Mucosa of descending colon (tissue), 3 donors: ENCODE results near the gene AMPD3. TPM values are rescaled to one million over a fixed set of nuclear protein-coding genes. Genes with fewer than 3 reads are reported as not detected.

Experiments used
- ATAC-seq: fragments of 200-7000 bp; cut with Tn5 transposase; one replicate; pipeline ENCODE4 v1.9.1; 2020; ENCODE audit warnings: mild to moderate bottlenecking, moderate library complexity
- DNase-seq, 3 donors: peaks; one replicate each; pipeline ENCODE4 v3.0.0-alpha.2; 2020
- H3K36me3 ChIP-seq: fragments of 200-600 bp; one replicate; pipeline ENCODE4 v1.8.0; 2021; ENCODE audit warnings: low read depth, mild to moderate bottlenecking
- H3K4me1 ChIP-seq: fragments of 200-600 bp; one replicate; pipeline ENCODE4 v1.8.0; 2021; ENCODE audit warnings: low read depth, mild to moderate bottlenecking
- H3K4me3 ChIP-seq: fragments of 200-600 bp; one replicate; pipeline ENCODE4 v1.8.0; 2021; ENCODE audit warnings: mild to moderate bottlenecking
- H3K9me3 ChIP-seq: fragments of 200-600 bp; one replicate; pipeline ENCODE4 v1.8.0; 2021; ENCODE audit warnings: mild to moderate bottlenecking
- intact Hi-C, 2 donors: fragments of 100-400 bp; cut with DNase I in 1 of 2; cut with micrococcal nuclease in 1 of 2; formaldehyde crosslinking; loops; one replicate each; pipeline versions ENCODE4 v1.11.0 to v1.11.1; 2022; cut with DNase I, micrococcal nuclease
- total RNA-seq, 3 donors: library from RNA; stranded (reverse); fragmentation: NEBNext Ultra II Directional in 2 of 3; extraction: Animal tissue kit (Norgen Biotek cat#: 25700) in 2 of 3; gene quantifications; one replicate each; pipeline versions ENCODE4 v1.2.1 to v1.2.4, GENCODE V29; 2021 to 2023
- TF ChIP-seq, protein P1 (sequence below): fragments of 200-600 bp; IDR thresholded peaks from one replicate; pipeline ENCODE4 v1.8.0; 2022; ENCODE audit warnings: antibody characterized with exemption, mild to moderate bottlenecking
- donor health status: DM: no; HTN: no; CAD: no; lungs with moderate emphysema.
- donor health status: DM: no; HTN: no; CAD: no.
- donor health status: DM: no; HTN: yes; CAD: no.

AMPD3 gene
- total RNA-seq, 3 donors from 2014 or later, result 7.2 to 16.2 (median 10.6) TPM

DNA sequence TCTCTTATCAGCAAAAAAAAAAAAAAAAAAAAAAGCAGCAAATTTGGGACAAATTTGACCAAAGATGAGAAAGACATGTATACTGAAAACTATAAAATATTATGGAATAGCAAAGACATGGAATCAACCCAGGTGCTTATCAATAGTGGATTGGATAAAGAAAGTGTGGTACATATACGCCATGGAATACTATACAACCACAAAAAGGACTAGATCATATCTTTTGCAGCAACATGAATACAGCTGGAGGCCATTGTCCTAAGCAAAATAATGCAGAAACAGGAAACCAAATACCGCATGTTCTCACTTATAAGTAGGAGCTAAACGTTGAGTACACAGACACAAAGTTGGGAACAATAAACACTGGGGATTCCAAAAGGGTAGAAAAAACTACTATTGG lies 87.7 kb downstream of the AMPD3 start:
- intact Hi-C loops, result no loop called here

DNA sequence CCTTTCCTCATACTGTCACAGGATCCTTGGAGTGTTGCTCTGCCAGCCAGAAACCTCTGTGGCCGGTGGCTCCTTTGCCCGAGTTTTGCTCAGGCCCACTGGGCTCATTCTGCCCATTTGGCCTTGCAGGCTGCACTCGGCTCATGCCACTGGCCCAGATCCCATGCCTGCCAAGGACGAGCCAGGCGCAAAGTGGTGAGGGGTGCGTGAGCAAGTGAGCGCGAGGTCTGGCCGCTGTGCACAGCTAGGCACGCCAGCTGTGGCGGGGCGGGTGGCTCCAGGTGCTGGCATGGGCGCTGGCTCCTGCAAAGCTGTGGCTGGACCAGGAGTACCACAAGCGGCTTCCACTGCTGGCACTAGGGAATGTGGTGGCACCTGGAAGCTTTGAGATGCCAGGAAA lies 88.7 kb downstream of the AMPD3 start:
- peak in 1 of 3 donors; percentile 50 for DNase-seq
- intact Hi-C loops, result no loop called here
- ATAC-seq, result no peak
- Histone ChIP-seq H3K4me1 (peaks cover 5% of the 10 kb centered on the region), H3K36me3 (no peaks in the 10 kb centered on the region), H3K4me3 (no peak overlapping the region), H3K9me3 (no peaks in the 10 kb centered on the region)
- TF ChIP-seq, protein P1, sequence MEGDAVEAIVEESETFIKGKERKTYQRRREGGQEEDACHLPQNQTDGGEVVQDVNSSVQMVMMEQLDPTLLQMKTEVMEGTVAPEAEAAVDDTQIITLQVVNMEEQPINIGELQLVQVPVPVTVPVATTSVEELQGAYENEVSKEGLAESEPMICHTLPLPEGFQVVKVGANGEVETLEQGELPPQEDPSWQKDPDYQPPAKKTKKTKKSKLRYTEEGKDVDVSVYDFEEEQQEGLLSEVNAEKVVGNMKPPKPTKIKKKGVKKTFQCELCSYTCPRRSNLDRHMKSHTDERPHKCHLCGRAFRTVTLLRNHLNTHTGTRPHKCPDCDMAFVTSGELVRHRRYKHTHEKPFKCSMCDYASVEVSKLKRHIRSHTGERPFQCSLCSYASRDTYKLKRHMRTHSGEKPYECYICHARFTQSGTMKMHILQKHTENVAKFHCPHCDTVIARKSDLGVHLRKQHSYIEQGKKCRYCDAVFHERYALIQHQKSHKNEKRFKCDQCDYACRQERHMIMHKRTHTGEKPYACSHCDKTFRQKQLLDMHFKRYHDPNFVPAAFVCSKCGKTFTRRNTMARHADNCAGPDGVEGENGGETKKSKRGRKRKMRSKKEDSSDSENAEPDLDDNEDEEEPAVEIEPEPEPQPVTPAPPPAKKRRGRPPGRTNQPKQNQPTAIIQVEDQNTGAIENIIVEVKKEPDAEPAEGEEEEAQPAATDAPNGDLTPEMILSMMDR, result no peak

More for the DNA sequence above, 87.7 kb downstream of the AMPD3 start:
- Histone ChIP-seq H3K9me3 (no peaks in the 10 kb centered on the region), H3K4me1 (peaks cover 5% of the 10 kb centered on the region), H3K36me3 (no peaks in the 10 kb centered on the region), H3K4me3 (no peak overlapping the region)
- DNase-seq (no peak), ATAC-seq (no peak)
- TF ChIP-seq, protein P1, result no peak

DNA sequence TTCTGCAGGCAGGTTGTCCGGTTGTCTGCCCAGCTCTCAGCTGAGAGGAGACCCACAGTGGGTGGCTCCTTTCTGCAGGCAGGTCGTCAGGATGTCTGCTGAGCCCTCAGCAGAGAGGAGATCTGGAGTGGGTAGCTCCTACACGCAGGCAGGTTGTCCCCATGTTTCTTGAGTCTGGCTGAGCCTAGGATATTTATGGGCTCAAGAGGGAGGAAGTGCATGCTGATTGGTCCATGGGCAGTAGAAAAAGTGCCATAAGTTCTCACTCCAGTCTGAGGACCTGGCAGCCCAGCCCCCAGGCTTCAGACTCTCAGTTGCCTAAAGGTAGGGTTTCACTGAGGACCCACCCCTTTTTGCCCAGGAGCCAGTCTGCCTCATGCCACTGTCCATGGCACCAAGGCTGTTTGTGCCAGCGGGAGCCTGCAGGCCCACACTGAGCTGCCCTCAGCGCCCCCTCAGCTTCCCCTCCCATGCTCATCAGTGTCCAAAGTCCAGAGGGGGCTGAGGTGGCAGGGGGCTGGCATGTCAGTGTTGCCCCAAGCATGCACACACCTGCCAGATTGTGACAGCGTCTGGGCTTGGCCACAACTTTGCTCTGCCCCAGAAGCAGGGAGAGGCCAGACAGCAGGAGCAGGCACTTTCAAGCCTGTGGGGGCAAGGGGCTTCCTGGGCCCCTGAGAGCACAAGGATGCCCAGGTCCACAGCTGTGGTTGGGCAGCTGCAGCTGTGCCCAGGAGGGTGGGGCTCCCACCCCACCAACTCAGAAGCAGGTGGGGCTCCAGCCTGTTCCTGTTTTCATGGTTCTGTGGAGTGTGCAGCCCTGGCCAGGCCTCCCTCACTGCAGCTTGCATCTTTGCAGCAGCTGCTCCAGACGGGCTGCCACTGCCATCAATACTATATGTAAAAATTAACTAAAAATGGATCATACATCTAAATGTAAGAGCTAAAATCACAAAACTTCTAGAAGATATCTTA lies 89.7 kb downstream of the AMPD3 start:
- intact Hi-C loops, result no loop called here

DNA sequence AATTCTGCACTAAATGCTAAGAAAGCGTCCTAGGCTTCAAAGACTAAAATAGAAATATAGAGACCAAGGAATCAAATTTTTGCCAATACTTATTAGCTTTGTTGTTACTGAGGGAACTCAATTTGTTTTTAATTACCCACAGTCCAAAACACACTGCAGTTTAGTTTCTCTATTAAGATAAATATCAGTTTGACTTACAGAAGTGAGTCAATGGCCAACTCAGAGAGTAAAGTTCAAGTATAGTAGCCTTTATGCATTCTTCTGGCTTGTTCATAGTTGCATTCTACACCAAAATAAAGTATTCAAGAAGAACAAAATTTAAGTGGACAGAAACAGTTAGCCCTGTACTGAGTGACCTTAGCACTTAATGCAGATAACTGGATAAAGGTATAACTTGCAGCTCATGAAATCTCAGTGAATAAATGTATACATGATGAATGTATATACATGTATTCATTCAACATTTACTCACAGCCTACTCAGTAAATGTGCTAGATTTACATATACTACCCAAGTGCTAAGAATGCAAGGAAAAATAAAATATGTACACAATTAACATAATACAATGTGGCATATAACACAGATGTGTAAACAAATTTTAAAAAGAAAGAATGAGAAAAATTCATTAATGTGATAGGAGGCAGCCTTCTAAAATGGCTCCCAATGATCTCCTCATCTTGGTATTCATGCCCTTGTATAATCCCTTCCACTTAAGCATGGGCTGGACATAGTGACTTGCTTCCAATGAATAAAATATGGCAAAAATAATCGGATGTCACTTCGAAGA lies 95.6 kb downstream of the AMPD3 start:
- Histone ChIP-seq H3K9me3 (no peaks in the 10 kb centered on the region), H3K4me1 (no peaks in the 10 kb centered on the region), H3K36me3 (no peaks in the 10 kb centered on the region), H3K4me3 (no peak overlapping the region)
- no peak for DNase-seq
- TF ChIP-seq, protein P1, result no peak
- ATAC-seq, result peak; percentile 59
- intact Hi-C loops, result no loop called here

More for the DNA sequence above, 89.7 kb downstream of the AMPD3 start:
- H3K36me3 ChIP-seq, result no peaks in the 10 kb centered on the region
- DNase-seq, result peak in 1 of 3 donors; percentile 61
- no peak overlapping the region for H3K4me3 ChIP-seq
- no peaks in the 10 kb centered on the region for H3K9me3 ChIP-seq
- TF ChIP-seq, protein P1, result no peak
- H3K4me1 ChIP-seq, result peaks cover 2% of the 10 kb centered on the region
- ATAC-seq, result no peak

DNA sequence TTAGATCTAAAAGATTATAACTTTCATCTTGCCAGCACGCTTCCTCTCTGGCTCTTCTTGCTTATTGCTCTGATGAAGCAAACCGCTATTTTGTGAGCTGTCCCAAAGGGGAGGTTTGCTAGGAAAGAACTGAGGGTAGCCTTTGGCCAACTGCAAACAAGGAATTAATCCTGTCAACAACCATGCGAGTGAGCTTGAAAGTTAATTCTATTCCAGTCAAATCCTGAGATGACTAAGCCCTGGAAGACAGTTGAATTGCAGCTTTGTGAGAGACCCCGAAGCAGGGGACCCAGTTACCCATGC lies 96.2 kb downstream of the AMPD3 start:
- Histone ChIP-seq H3K36me3 (no peaks in the 10 kb centered on the region), H3K4me1 (no peaks in the 10 kb centered on the region), H3K4me3 (no peak overlapping the region), H3K9me3 (no peaks in the 10 kb centered on the region)
- TF ChIP-seq, protein P1, result no peak
- DNase-seq, result no peak
- intact Hi-C loops, result no loop called here
- ATAC-seq, result no peak
